HG02884 (cell line): ENCODE data around the gene HAGHL.
A peak's percentile ranks its signal among the peaks of the same experiment; 100 is the strongest.
"Not testable (repeated sequence)": the region's sequence is repeated elsewhere in the genome, so short reads cannot be mapped to it uniquely, and the experiment has no call there.

Source experiments
- ATAC-seq: cut with Tn5 transposase; IDR thresholded peaks from one replicate; pipeline ENCODE4 v1.9.1; 2021; ENCODE audit warnings: mild to moderate bottlenecking, moderate library complexity; ENCODE audit not compliant: unreplicated experiment

Gene HAGHL

GRCh38 chr16:707062-707538 is 19.8 kb upstream of the HAGHL start:
- ATAC-seq = no peak

GRCh38 chr16:708019-708418 is 18.9 kb upstream of the HAGHL start:
- ATAC-seq = no peak

- no peak for ATAC-seq
These were observed 17.9 kb upstream of the HAGHL start for GRCh38 chr16:708959-709358.

GRCh38 chr16:709566-710499 is 17.1 kb upstream of the HAGHL start:
- ATAC-seq = no peak

GRCh38 chr16:710500-711075 is 16.3 kb upstream of the HAGHL start:
- ATAC-seq = no peak

GRCh38 chr16:711084-711483 is 15.8 kb upstream of the HAGHL start:
- no peak for ATAC-seq

GRCh38 chr16:711548-712320 is 15.2 kb upstream of the HAGHL start:
- no peak for ATAC-seq

GRCh38 chr16:712740-713250 is 14.1 kb upstream of the HAGHL start:
- not testable (repeated sequence) for ATAC-seq

- ATAC-seq = no peak
These were observed 12.8 kb upstream of the HAGHL start for GRCh38 chr16:714079-714478.

GRCh38 chr16:714558-715476 is 12.1 kb upstream of the HAGHL start, which contains the start of gene METRN:
TSS of gene METRN (plus strand) at chr16:715118. CDS start at chr16:715290, 172 bp downstream.
- peak; percentile 63 for ATAC-seq

GRCh38 chr16:715477-716199 is 11.3 kb upstream of the HAGHL start:
- ATAC-seq = no peak

GRCh38 chr16:716200-716568 is 10.7 kb upstream of the HAGHL start:
- ATAC-seq = no peak

GRCh38 chr16:716768-717325 is 10.1 kb upstream of the HAGHL start:
- no peak for ATAC-seq

GRCh38 chr16:717450-718245 is 9.3 kb upstream of the HAGHL start:
- ATAC-seq = no peak

GRCh38 chr16:718389-718788 is 8.5 kb upstream of the HAGHL start:
- no peak for ATAC-seq

GRCh38 chr16:718922-719321 is 8.0 kb upstream of the HAGHL start:
- ATAC-seq = no peak

- ATAC-seq = no peak
These were observed 7.0 kb upstream of the HAGHL start for GRCh38 chr16:719815-720446.

- ATAC-seq = no peak
These were observed 6.4 kb upstream of the HAGHL start for GRCh38 chr16:720447-720989.
